Measurements from ENCODE around the gene ZNF200. TPM values are rescaled to one million over a fixed set of nuclear protein-coding genes. Genes with fewer than 3 reads are reported as not detected.

ZNF200 gene
- total RNA-seq, 1 donor from 2014 or later = 11.0 TPM

DNA sequence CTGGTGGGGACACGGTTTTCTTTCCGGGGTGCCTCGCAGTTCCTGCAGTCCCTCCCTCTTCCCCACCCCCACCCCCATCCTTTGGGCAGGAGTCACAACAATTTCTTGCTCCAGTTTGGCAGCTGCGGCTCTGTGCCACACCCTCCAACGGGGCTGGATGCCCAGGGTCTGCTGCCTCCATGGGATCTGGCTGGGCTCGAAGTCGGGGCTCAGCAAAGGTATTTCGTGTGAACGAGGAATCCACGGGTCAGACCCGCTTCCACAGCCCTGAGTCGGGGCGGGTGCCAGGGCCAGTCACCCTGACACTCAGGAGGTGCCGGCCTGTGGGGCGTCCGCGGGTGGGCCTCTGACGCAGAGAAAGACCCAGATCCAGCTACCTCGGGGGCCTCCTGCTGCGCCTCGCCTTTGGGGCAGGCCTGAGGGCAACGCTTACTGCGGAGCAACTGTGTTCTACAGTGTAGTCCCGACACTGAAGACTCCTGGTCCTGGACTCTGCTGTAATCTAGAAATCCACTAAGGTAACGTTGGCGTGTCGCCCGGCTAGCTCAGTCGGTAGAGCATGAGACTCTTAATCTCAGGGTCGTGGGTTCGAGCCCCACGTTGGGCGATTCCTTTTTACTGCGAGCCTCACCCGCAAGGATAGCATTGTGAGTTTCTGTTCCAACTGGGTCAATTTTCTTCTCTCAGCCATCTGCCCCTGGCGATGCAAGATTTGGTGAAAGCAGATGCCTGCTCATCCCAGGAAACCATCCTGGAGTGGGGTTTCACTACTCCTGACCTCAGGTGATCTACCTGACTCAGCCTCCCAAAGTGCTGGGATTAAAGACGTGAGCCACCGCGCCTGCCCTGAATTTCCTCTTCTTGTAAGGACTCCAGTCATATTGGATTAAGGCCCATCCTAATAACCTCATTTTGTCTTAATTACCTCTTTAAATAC is 59.5 kb downstream of the ZNF200 start:
- intact Hi-C loops (cut with micrococcal nuclease) = no loop called here
- Mint-ChIP-seq H3K27ac (no peak overlapping the region), H3K36me3 (ENCODE audit: low read depth) (no peaks in the 10 kb centered on the region), H3K27me3 (ENCODE audit: low read depth) (peaks cover 76% of the 10 kb centered on the region), H3K4me1 (ENCODE audit: low read depth) (peaks cover 27% of the 10 kb centered on the region), H3K4me3 (ENCODE audit: low read depth) (no peak overlapping the region), H3K9me3 (no peaks in the 10 kb centered on the region)
- DNase-seq (ENCODE audit: low spot score) = no peak

DNA sequence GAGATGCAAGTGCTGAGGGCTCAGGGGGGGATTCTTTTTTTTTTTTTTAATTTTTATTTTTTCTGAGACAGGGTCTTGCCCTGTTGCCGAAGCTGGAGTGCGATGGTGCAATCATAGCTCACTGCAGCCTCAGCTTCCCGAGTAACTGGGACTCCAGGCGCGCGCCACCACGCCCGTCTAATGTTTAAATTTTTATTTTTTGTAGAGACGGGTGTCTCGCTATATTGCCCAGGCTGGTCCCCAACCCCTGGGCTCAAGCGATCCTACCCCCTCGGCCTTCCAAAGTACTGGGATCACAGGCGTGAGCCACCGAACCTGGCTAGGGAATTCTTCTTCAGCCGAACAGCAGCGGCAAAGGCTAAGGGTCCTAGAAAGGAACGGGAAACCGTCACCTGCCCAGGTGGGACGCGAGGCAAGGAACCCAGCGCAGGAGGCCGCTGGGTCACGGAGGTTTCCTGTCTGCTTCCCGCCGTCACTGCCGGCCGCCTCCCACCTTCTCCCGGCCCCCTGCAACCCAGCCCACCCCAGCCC is 60.3 kb downstream of the ZNF200 start:
- no peak overlapping the region for H3K27ac Mint-ChIP-seq
- H3K9me3 Mint-ChIP-seq = no peaks in the 10 kb centered on the region
- peaks cover 27% of the 10 kb centered on the region for H3K4me1 Mint-ChIP-seq (ENCODE audit: low read depth)
- H3K36me3 Mint-ChIP-seq (ENCODE audit: low read depth) = no peaks in the 10 kb centered on the region
- H3K27me3 Mint-ChIP-seq (ENCODE audit: low read depth) = peaks cover 76% of the 10 kb centered on the region
- intact Hi-C loops (cut with micrococcal nuclease) = loop anchor here (5.0 kb wide), 1 partner anchor 328 kb away; the partner anchor contains the start of gene CLUAP1
- peak overlapping the region; percentile 67 for H3K4me3 Mint-ChIP-seq (ENCODE audit: low read depth)
- DNase-seq (ENCODE audit: low spot score) = no peak

DNA sequence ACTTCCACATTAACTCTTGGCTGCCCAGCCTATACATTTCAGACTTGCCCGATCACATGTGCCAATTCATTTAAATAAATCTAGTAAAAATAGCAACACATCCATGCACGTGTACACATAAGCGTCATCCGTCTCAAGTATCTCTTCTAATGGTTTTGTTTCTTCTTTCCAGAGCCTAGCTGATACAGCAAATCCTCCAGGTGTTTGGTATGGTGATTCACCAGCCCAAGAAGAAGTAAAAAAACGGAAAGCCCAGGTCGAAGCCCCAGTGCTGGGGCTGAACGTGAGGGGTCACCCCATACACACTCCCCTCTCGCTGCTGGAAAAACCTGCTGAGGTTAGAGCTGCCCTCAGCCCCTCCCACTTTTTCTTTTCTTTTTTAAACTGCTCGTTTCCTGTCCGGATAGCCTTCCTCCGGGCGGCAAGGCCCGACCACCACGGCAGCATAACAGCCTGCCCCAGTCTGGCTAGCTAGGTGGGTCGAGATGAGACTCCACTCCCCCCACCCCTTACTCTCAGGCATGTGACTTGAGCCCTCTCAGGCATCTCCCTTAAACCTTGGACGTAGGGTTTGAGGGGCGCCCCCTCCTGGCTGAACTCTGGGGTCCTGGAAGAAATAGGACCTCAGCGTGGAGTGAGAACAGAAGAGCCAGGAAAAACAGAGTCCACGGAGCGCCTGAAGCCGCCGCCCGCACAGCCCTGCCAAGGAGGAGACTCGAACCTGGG is 60.9 kb downstream of the ZNF200 start:
- Mint-ChIP-seq H3K36me3 (ENCODE audit: low read depth) (no peaks in the 10 kb centered on the region), H3K27me3 (ENCODE audit: low read depth) (peaks cover 76% of the 10 kb centered on the region), H3K4me1 (ENCODE audit: low read depth) (peaks cover 27% of the 10 kb centered on the region), H3K4me3 (ENCODE audit: low read depth) (peak overlapping the region; percentile 67), H3K27ac (no peak overlapping the region), H3K9me3 (no peaks in the 10 kb centered on the region)
- no peak for DNase-seq (ENCODE audit: low spot score)
- intact Hi-C loops (cut with micrococcal nuclease) = loop anchor here (5.0 kb wide), 1 partner anchor 328 kb away; the partner anchor contains the start of gene CLUAP1

Other genes with a start within 250 kb of the ZNF200 start
- 0.11 and 0.14 TPM in 2 replicates for gene CLDN9, start 222.2 kb downstream of the ZNF200 start, total RNA-seq
- gene CLDN6, start 217.0 kb downstream of the ZNF200 start, total RNA-seq = not detected in 2 replicates
- gene TNFRSF12A, start 214.8 kb downstream of the ZNF200 start, total RNA-seq = 9.6 and 11.6 TPM in 2 replicates
- 29.9 and 30.3 TPM in 2 replicates for gene HCFC1R1, start 211.2 kb downstream of the ZNF200 start, total RNA-seq
- 59.0 and 59.1 TPM in 2 replicates for gene THOC6, start 211.1 kb downstream of the ZNF200 start, total RNA-seq
- 0.71 and 0.84 TPM in 2 replicates for gene BICDL2, start 198.2 kb downstream of the ZNF200 start, total RNA-seq
- 7.7 TPM in 2 replicates for gene MMP25, start 188.6 kb downstream of the ZNF200 start, total RNA-seq
- gene IL32, start 169.5 kb downstream of the ZNF200 start, total RNA-seq = 773 and 798 TPM in 2 replicates
- not detected in 2 replicates for gene ZSCAN10, start 135.9 kb downstream of the ZNF200 start, total RNA-seq
- 0.09 and 0.18 TPM in 2 replicates for gene ZNF205, start 122.6 kb downstream of the ZNF200 start, total RNA-seq
- 9.1 and 9.3 TPM in 2 replicates for gene ZNF213, start 100.1 kb downstream of the ZNF200 start, total RNA-seq
- not detected in 2 replicates for gene OR1F1, start 47.0 kb downstream of the ZNF200 start, total RNA-seq
- 0.18 TPM in 1 of 2 replicates, not detected in the other for gene MEFV, start 21.5 kb upstream of the ZNF200 start, total RNA-seq
- 22.9 and 26.6 TPM in 2 replicates for gene ZNF263, start 48.3 kb upstream of the ZNF200 start, total RNA-seq
- gene TIGD7, start 70.3 kb upstream of the ZNF200 start, total RNA-seq = 2.5 and 3.6 TPM in 2 replicates
- 25.4 and 31.8 TPM in 2 replicates for gene ZNF75A, start 70.3 kb upstream of the ZNF200 start, total RNA-seq
- not detected in 2 replicates for gene OR2C1, start 120.7 kb upstream of the ZNF200 start, total RNA-seq
- 13.2 and 16.1 TPM in 2 replicates for gene ZSCAN32, start 165.8 kb upstream of the ZNF200 start, total RNA-seq
- gene ZNF174, start 166.1 kb upstream of the ZNF200 start, total RNA-seq = 9.2 and 11.1 TPM in 2 replicates
- gene ZNF597, start 208.3 kb upstream of the ZNF200 start, total RNA-seq = 1.8 and 1.9 TPM in 2 replicates
- gene NAA60, start 208.5 kb upstream of the ZNF200 start, total RNA-seq = 31.0 and 36.2 TPM in 2 replicates

All from activated T-helper 2 cell treated with anti-CD3 and anti-CD28 coated beads, Interferon-gamma antibody, Interleukin-2, Interleukin-4, amounts not matched to agents 10 μg/mL and 5 μg/mL and 100 μg/mL, durations not matched to agents 14 hours and 24 hours and 36 hours (primary cell).